K562 (cell line): ENCODE measurements around the gene KIAA1958. TPM values are rescaled to one million over a fixed set of nuclear protein-coding genes. Genes with fewer than 3 reads are reported as not detected.

ENCODE experiments used
- BRD4 ChIP-seq: fragments of 200-600 bp; sonication (generic); IDR thresholded peaks from 2 replicates; pipeline ENCODE4 v1.6.1; 2017; ENCODE audit warnings: inconsistent platforms
- FIP1L1 ChIP-seq: fragments of 200-400 bp; formaldehyde crosslinking; IDR thresholded peaks from 2 replicates; pipeline ENCODE4 v1.6.1; 2018; ENCODE audit warnings: mild to moderate bottlenecking, low read depth, low read length; ENCODE audit not compliant: poor library complexity, severe bottlenecking
- JUN ChIP-seq, 2 experiments: sonication (generic) in 1 of 2; formaldehyde crosslinking in 1 of 2; IDR thresholded peaks; 2 replicates each; pipeline versions ENCODE4 v1.6.1 to v1.8.0; 2012 to 2022; ENCODE audit warnings: borderline replicate concordance in 2 of 2, mild to moderate bottlenecking in 2 of 2, improper control_type of control experiment in 1 of 2, low read depth in 1 of 2, low read length in 1 of 2, missing genetic modification reagents in 1 of 2
- KLF10 ChIP-seq: fragments of 250-450 bp; sonication (Bioruptor Pico); IDR thresholded peaks from 2 replicates; pipeline ENCODE4 v1.6.1; 2021; ENCODE audit warnings: matching md5 sums
- MAFF ChIP-seq: IDR thresholded peaks from 2 replicates; pipeline ENCODE4 v1.6.1; 2012; ENCODE audit warnings: low read length, improper control_type of control experiment
- NR2F6 ChIP-seq: fragments of 450-650 bp; formaldehyde crosslinking; IDR thresholded peaks from 2 replicates; pipeline ENCODE4 v1.4.0; 2020; ENCODE audit warnings: mild to moderate bottlenecking
- SOX6 ChIP-seq: fragments of 450-650 bp; IDR thresholded peaks from 2 replicates; pipeline ENCODE4 v1.6.1; 2014; ENCODE audit warnings: mild to moderate bottlenecking
- WHSC1 ChIP-seq: IDR thresholded peaks from one replicate; pipeline ENCODE4 v1.6.1; 2012; ENCODE audit warnings: low read length, control low read depth, inconsistent platforms
- polyA plus RNA-seq, 8 experiments: library from polyadenylated mRNA; depleted of rRNA in 4 of 8; stranded (reverse) in 5 of 8; unstranded in 3 of 8; fragments of >200 nt; fragmentation: Nextera tagmentation in 2 of 8; fragmentation: Illumina TruSeq in 1 of 8; extraction: Ambion mirVana in 2 of 8; extraction: Trizol in 1 of 8; gene quantifications; 2 replicates each; pipeline versions ENCODE4 v1.2.1 to v1.2.3, GENCODE V29; 2011 to 2014; ENCODE audit warnings: inconsistent platforms in 1 of 8, missing spikeins in 1 of 8
- total RNA-seq, 7 experiments: library from RNA; depleted of rRNA in 6 of 7; stranded (reverse); fragments of >200 nt in 6 of 7; fragmentation: Illumina TruSeq in 2 of 7; extraction: Trizol in 2 of 7; gene quantifications; 2 replicates each; pipeline versions ENCODE4 v1.2.1 to v1.2.3, GENCODE V29; 2011 to 2021; ENCODE audit warnings: low replicate concordance in 1 of 7
- TF ChIP-seq, protein P1 (sequence below): fragments of 450-650 bp; IDR thresholded peaks from 2 replicates; pipeline ENCODE4 v1.6.1; 2016; ENCODE audit warnings: low read depth
- TF ChIP-seq, protein P2 (sequence below): sonication (generic); formaldehyde crosslinking; IDR thresholded peaks from 2 replicates; pipeline ENCODE4 v1.8.0; 2022; ENCODE audit warnings: missing genetic modification reagents, mild to moderate bottlenecking, borderline replicate concordance
- TF ChIP-seq, protein P3 (sequence below): sonication (generic); formaldehyde crosslinking; IDR thresholded peaks from 2 replicates; pipeline ENCODE4 v1.8.0; 2022; ENCODE audit warnings: mild to moderate bottlenecking, missing genetic modification reagents
- TF ChIP-seq, protein P4 (sequence below), 2 experiments: IDR thresholded peaks; 2 replicates each; pipeline ENCODE4 v1.6.1; 2011; ENCODE audit warnings: borderline replicate concordance in 1 of 2, control low read depth in 1 of 2, low read depth in 1 of 2, low read length in 1 of 2, mild to moderate bottlenecking in 1 of 2, mixed read lengths in 1 of 2, moderate library complexity in 1 of 2; ENCODE audit not compliant: insufficient read depth in 1 of 2, insufficient read length in 1 of 2, poor library complexity in 1 of 2, severe bottlenecking in 1 of 2; ENCODE audit errors: extremely low read depth in 1 of 2

KIAA1958 gene
- total and polyA plus RNA-seq, 9 of the 15 experiments (the other 6 are each of a cell fraction or from before 2014, with no cell fraction given) = 1.1 to 16.0 (median 10.1) TPM

DNA sequence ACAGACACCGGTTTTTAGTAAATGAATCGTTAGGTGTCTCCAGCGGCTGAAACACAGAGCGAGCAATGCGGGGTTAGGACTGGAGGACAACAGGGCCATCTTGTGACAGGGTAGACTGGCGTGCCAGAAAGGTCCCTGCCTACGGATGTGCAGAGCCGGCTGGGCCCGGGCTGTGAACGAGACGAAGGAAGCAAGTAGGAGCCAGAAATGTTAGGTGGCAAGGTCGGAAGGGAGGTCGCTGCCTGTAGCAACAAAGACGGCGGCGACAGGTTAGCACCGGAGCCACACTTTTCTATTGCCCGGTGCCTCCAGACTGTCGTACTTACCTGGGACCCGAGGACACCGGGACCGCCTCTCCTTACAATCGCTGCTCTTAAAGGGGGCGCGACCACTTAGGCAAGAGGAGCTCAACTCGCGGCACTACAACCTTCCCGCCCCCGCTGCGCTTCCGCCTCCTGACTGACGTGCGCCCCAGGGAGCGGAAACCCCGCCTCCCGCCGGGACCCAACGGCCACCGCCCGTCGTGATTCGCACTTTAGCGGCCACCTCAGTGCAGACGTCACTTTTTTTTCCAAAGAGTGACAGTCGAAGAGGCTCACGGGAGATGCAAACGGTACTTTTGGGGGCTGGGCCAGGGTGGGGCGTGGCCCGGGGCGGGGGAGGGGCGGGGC is 231.2 kb downstream of the KIAA1958 start, which contains the start of gene INIP (continued):
- TF ChIP-seq, protein P1, sequence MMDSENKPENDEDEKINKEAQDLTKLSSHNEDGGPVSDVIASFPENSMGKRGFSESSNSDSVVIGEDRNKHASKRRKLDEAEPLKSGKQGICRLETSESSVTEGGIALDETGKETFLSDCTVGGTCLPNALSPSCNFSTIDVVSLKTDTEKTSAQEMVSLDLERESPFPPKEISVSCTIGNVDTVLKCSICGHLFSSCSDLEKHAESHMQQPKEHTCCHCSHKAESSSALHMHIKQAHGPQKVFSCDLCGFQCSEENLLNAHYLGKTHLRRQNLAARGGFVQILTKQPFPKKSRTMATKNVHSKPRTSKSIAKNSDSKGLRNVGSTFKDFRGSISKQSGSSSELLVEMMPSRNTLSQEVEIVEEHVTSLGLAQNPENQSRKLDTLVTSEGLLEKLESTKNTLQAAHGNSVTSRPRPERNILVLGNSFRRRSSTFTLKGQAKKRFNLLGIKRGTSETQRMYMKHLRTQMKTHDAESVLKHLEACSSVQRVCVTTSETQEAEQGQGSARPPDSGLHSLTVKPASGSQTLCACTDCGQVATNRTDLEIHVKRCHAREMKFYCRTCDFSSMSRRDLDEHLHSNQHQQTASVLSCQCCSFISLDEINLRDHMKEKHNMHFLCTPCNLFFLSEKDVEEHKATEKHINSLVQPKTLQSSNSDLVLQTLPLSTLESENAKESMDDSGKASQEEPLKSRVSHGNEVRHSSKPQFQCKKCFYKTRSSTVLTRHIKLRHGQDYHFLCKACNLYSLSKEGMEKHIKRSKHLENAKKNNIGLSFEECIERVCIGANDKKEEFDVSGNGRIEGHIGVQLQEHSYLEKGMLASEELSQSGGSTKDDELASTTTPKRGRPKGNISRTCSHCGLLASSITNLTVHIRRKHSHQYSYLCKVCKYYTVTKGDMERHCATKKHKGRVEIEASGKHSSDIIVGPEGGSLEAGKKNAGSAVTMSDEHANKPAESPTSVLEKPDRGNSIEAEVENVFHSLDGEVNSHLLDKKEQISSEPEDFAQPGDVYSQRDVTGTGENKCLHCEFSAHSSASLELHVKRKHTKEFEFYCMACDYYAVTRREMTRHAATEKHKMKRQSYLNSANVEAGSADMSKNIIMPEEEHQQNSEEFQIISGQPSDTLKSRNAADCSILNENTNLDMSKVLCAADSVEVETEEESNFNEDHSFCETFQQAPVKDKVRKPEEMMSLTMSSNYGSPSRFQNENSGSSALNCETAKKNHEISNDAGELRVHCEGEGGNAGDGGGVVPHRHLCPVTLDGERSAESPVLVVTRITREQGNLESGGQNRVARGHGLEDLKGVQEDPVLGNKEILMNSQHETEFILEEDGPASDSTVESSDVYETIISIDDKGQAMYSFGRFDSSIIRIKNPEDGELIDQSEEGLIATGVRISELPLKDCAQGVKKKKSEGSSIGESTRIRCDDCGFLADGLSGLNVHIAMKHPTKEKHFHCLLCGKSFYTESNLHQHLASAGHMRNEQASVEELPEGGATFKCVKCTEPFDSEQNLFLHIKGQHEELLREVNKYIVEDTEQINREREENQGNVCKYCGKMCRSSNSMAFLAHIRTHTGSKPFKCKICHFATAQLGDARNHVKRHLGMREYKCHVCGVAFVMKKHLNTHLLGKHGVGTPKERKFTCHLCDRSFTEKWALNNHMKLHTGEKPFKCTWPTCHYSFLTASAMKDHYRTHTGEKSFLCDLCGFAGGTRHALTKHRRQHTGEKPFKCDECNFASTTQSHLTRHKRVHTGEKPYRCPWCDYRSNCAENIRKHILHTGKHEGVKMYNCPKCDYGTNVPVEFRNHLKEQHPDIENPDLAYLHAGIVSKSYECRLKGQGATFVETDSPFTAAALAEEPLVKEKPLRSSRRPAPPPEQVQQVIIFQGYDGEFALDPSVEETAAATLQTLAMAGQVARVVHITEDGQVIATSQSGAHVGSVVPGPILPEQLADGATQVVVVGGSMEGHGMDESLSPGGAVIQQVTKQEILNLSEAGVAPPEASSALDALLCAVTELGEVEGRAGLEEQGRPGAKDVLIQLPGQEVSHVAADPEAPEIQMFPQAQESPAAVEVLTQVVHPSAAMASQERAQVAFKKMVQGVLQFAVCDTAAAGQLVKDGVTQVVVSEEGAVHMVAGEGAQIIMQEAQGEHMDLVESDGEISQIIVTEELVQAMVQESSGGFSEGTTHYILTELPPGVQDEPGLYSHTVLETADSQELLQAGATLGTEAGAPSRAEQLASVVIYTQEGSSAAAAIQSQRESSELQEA = no peak
- TF ChIP-seq JUN (IDR thresholded peaks at IDR 0.05; ENCODE audit: borderline replicate concordance, low read depth, low read length) (0 out of 2 replicates have a peak, but pooled peaks have one; percentile 4), JUN (CRISPR knock-in tag; IDR thresholded peaks at IDR 0.05; ENCODE audit: borderline replicate concordance) (0 out of 2 replicates have a peak, but pooled peaks have one; percentile 53), BRD4 (no peak; the same call in 1 of the 2 replicates), WHSC1 (no peak), KLF10 (CRISPR knock-in tag) (no peak), SOX6 (no peak), NR2F6 (CRISPR knock-in tag) (no peak), FIP1L1 (no peak), MAFF (no peak)
- TF ChIP-seq, protein P2, sequence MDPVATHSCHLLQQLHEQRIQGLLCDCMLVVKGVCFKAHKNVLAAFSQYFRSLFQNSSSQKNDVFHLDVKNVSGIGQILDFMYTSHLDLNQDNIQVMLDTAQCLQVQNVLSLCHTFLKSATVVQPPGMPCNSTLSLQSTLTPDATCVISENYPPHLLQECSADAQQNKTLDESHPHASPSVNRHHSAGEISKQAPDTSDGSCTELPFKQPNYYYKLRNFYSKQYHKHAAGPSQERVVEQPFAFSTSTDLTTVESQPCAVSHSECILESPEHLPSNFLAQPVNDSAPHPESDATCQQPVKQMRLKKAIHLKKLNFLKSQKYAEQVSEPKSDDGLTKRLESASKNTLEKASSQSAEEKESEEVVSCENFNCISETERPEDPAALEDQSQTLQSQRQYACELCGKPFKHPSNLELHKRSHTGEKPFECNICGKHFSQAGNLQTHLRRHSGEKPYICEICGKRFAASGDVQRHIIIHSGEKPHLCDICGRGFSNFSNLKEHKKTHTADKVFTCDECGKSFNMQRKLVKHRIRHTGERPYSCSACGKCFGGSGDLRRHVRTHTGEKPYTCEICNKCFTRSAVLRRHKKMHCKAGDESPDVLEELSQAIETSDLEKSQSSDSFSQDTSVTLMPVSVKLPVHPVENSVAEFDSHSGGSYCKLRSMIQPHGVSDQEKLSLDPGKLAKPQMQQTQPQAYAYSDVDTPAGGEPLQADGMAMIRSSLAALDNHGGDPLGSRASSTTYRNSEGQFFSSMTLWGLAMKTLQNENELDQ (CRISPR knock-in tag) = no peak
- TF ChIP-seq, protein P3, sequence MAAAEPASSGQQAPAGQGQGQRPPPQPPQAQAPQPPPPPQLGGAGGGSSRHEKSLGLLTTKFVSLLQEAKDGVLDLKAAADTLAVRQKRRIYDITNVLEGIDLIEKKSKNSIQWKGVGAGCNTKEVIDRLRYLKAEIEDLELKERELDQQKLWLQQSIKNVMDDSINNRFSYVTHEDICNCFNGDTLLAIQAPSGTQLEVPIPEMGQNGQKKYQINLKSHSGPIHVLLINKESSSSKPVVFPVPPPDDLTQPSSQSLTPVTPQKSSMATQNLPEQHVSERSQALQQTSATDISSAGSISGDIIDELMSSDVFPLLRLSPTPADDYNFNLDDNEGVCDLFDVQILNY (CRISPR knock-in tag) = 0 out of 2 replicates have a peak, but pooled peaks have one; percentile 45
- TF ChIP-seq, protein P4, sequence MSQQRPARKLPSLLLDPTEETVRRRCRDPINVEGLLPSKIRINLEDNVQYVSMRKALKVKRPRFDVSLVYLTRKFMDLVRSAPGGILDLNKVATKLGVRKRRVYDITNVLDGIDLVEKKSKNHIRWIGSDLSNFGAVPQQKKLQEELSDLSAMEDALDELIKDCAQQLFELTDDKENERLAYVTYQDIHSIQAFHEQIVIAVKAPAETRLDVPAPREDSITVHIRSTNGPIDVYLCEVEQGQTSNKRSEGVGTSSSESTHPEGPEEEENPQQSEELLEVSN (IDR thresholded peaks at IDR 0.05; ENCODE audit: borderline replicate concordance in 1 of 2, extremely low read depth in 1 of 2, insufficient read depth in 1 of 2, insufficient read length in 1 of 2, low read depth in 1 of 2, low read length in 1 of 2, poor library complexity in 1 of 2, severe bottlenecking in 1 of 2) = peak; percentile 39 to 75
